ENCODE data around the gene ZBTB45.

ZBTB45 gene

GRCh38 chr19:58538257-58539168 lies 18.9 kb upstream of the ZBTB45 start:
- no peak for FAIRE-seq

- FAIRE-seq, result no peak
Observed at GRCh38 chr19:58536852-58537798, 17.5 kb upstream of the ZBTB45 start.

- FAIRE-seq, result no peak
Observed at GRCh38 chr19:58535857-58536256, 16.2 kb upstream of the ZBTB45 start.

GRCh38 chr19:58531034-58531840 lies 11.6 kb upstream of the ZBTB45 start:
- no peak for FAIRE-seq

GRCh38 chr19:58529405-58529804 lies 9.8 kb upstream of the ZBTB45 start:
- FAIRE-seq, result no peak

- FAIRE-seq, result no peak
Observed at GRCh38 chr19:58522709-58523108, 3.1 kb upstream of the ZBTB45 start.

GRCh38 chr19:58521651-58522050 lies 2.0 kb upstream of the ZBTB45 start:
- FAIRE-seq, result no peak

- FAIRE-seq, result no peak
Observed at GRCh38 chr19:58520257-58520599, 618 bp upstream of the ZBTB45 start.

- no peak for FAIRE-seq
Observed at GRCh38 chr19:58519087-58519354, 589 bp downstream of the ZBTB45 start.

- no peak for FAIRE-seq
Observed at GRCh38 chr19:58518256-58519086, 1.1 kb downstream of the ZBTB45 start.

GRCh38 chr19:58516964-58517833 lies 2.4 kb downstream of the ZBTB45 start:
- FAIRE-seq, result no peak

- FAIRE-seq, result no peak
Observed at GRCh38 chr19:58516246-58516836, 3.3 kb downstream of the ZBTB45 start.

- FAIRE-seq, result no peak
Observed at GRCh38 chr19:58515259-58515658, 4.4 kb downstream of the ZBTB45 start.

GRCh38 chr19:58514564-58515022 lies 5.0 kb downstream of the ZBTB45 start:
- FAIRE-seq, result no peak

- FAIRE-seq, result no peak
Observed at GRCh38 chr19:58513694-58514563, 5.7 kb downstream of the ZBTB45 start.

GRCh38 chr19:58513213-58513693 lies 6.4 kb downstream of the ZBTB45 start:
- no peak for FAIRE-seq

- FAIRE-seq, result no peak
Observed at GRCh38 chr19:58511353-58512208, 8.0 kb downstream of the ZBTB45 start, which contains the start of gene SLC27A5. TSS of gene SLC27A5 (minus strand) at chr19:58511992. CDS start at chr19:58511955, 37 bp downstream.
